A673 (cell line): ENCODE results near the gene TENM4. TPM values are rescaled to one million over a fixed set of nuclear protein-coding genes. Genes with fewer than 3 reads are reported as not detected.
"Not testable (repeated sequence)": the region's sequence is repeated elsewhere in the genome, so short reads cannot be mapped to it uniquely, and the experiment has no call there.

ENCODE experiments used
- BruUV-seq: library from RNA; stranded (reverse); fragments of 400-500 nt; replicated peaks from 2 replicates; lab custom pipeline; 2021; lab: Mats Ljungman, UMichigan
- CTCF ChIA-PET: fragments of 300-600 bp; sonication (Branson Sonifier 250); formaldehyde crosslinking; loops from one replicate; lab custom pipeline; 2022; ENCODE audit warnings: antibody characterized with exemption; lab: Charles Lee
- POLR2A ChIA-PET: fragments of 300-600 bp; sonication (Branson Sonifier 250); formaldehyde crosslinking; loops from one replicate; lab custom pipeline; 2022; ENCODE audit warnings: antibody characterized with exemption; ENCODE audit not compliant: low non-redundant PET; lab: Charles Lee
- DNase-seq: peaks from one replicate; pipeline ENCODE4 v3.0.0-alpha.2; 2015; ENCODE audit warnings: low spot score
- H3K27ac ChIP-seq: fragments of 200-600 bp; sonication (generic); 2 replicates; pipeline ENCODE4 v1.5.1; 2016; ENCODE audit warnings: mixed run types, low read depth, mild to moderate bottlenecking, mixed read lengths, antibody characterized with exemption, low read length; ENCODE audit not compliant: poor library complexity, severe bottlenecking
- H3K27me3 ChIP-seq: fragments of 200-600 bp; sonication (generic); replicated peaks from 2 replicates; pipeline ENCODE4 v1.6.1; 2017; ENCODE audit warnings: mixed run types, low read depth, mild to moderate bottlenecking, mixed read lengths, antibody characterized with exemption, low read length; ENCODE audit not compliant: insufficient read depth, poor library complexity
- H3K36me3 ChIP-seq: fragments of 200-600 bp; sonication (generic); 2 replicates; pipeline ENCODE4 v1.6.1; 2016; ENCODE audit warnings: mixed run types, mild to moderate bottlenecking, mixed read lengths, antibody characterized with exemption, low read length; ENCODE audit not compliant: insufficient read depth, poor library complexity, severe bottlenecking
- H3K4me1 ChIP-seq: fragments of 200-600 bp; sonication (generic); 2 replicates; pipeline ENCODE4 v1.6.1; 2017; ENCODE audit warnings: mixed run types, mild to moderate bottlenecking, mixed read lengths, antibody characterized with exemption, low read length; ENCODE audit not compliant: insufficient read depth, poor library complexity, severe bottlenecking
- H3K4me3 ChIP-seq: fragments of 200-600 bp; sonication (generic); 2 replicates; pipeline ENCODE4 v1.5.1; 2016; ENCODE audit warnings: low read depth, mixed run types, mild to moderate bottlenecking, mixed read lengths, low read length; ENCODE audit not compliant: poor library complexity, severe bottlenecking
- H3K9me3 ChIP-seq: fragments of 200-600 bp; sonication (generic); 2 replicates; pipeline ENCODE4 v1.6.1; 2016; ENCODE audit warnings: mixed run types, low read depth, mild to moderate bottlenecking, mixed read lengths, antibody characterized with exemption, low read length; ENCODE audit not compliant: poor library complexity, severe bottlenecking
- EZH2 ChIP-seq: fragments of 200-600 bp; sonication (generic); IDR thresholded peaks from 2 replicates; pipeline ENCODE4 v1.6.1; 2017; ENCODE audit warnings: borderline replicate concordance, low read depth, mild to moderate bottlenecking, mixed read lengths, antibody characterized with exemption, low read length; ENCODE audit not compliant: poor library complexity, severe bottlenecking
- intact Hi-C: fragments of 100-400 bp; cut with micrococcal nuclease; formaldehyde crosslinking; loops from one replicate; pipeline ENCODE4 v1.10.0; 2022; ENCODE audit not compliant: unreplicated experiment
- total RNA-seq: library from RNA; stranded (reverse); gene quantifications from 2 replicates; pipeline ENCODE4 v1.2.3, GENCODE V29; 2021
- TF ChIP-seq, protein P1 (sequence below): fragments of 300-800, 200-600 bp; sonication (generic); conservative IDR thresholded peaks from 2 replicates; pipeline ENCODE4 v1.5.1; 2017; ENCODE audit warnings: low read depth, mild to moderate bottlenecking, antibody characterized with exemption, low read length, moderate library complexity, mixed read lengths

The TENM4 gene
- total RNA-seq, 1 experiment from 2014 or later = 0.11 TPM

DNA sequence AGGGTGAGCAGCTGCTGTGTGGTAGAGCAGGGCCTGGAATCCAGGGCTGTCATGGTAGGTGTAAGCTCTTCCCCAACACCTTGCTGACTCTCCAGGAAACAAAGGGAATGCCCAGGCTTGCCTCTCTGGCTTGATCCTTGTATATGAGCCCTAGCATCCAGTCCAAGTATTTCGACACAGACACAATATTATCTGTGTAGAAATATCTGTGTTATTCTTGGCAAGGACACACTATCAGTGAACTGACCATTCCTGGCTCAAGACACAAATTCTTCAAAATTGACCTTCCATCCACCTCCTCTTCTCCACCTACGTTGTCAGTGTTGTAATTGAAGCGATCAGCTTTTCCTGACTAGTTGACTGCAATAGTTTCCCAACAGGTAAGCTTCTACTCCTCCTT is 554.2 kb downstream of the TENM4 start:
- POLR2A ChIA-PET = no interaction called here
- no peak for DNase-seq
- BruUV-seq = no TSS peak
- intact Hi-C loops = no loop called here
- Histone ChIP-seq H3K27me3 (no peaks in the 10 kb centered on the region), H3K4me1 (no peaks in the 10 kb centered on the region), H3K9me3 (no peaks in the 10 kb centered on the region), H3K36me3 (no peaks in the 10 kb centered on the region), H3K27ac (no peak overlapping the region), H3K4me3 (no peak overlapping the region)
- TF ChIP-seq, protein P1, sequence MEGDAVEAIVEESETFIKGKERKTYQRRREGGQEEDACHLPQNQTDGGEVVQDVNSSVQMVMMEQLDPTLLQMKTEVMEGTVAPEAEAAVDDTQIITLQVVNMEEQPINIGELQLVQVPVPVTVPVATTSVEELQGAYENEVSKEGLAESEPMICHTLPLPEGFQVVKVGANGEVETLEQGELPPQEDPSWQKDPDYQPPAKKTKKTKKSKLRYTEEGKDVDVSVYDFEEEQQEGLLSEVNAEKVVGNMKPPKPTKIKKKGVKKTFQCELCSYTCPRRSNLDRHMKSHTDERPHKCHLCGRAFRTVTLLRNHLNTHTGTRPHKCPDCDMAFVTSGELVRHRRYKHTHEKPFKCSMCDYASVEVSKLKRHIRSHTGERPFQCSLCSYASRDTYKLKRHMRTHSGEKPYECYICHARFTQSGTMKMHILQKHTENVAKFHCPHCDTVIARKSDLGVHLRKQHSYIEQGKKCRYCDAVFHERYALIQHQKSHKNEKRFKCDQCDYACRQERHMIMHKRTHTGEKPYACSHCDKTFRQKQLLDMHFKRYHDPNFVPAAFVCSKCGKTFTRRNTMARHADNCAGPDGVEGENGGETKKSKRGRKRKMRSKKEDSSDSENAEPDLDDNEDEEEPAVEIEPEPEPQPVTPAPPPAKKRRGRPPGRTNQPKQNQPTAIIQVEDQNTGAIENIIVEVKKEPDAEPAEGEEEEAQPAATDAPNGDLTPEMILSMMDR = no peak
- no peak for TF ChIP-seq EZH2
- CTCF ChIA-PET = no interaction called here

DNA sequence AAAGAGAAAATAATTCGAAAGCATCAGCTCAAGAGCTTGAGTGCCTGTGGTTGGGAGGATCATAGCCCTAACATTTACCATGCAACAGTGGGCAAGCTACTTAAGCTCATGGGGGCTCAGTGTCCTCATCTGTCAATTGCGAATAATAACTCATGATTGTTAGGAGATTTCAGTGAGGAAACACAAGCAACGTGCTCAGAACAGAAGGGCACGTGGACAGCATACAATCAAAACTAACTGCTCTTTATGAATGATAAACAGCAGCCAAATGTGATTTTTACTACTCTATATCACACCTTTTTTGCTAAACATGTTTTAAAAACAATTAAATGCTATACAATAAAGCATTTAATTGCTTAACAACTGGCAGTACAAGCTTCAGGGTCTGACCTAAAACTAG is 556.1 kb downstream of the TENM4 start:
- DNase-seq = no peak
- Histone ChIP-seq H3K27me3 (no peaks in the 10 kb centered on the region), H3K4me3 (no peak overlapping the region), H3K36me3 (no peaks in the 10 kb centered on the region), H3K9me3 (no peaks in the 10 kb centered on the region), H3K4me1 (no peaks in the 10 kb centered on the region), H3K27ac (no peak overlapping the region)
- BruUV-seq = no TSS peak
- TF ChIP-seq, protein P1 = no peak
- TF ChIP-seq EZH2 = no peak
- ChIA-PET CTCF (no interaction called here), POLR2A (no interaction called here)
- intact Hi-C loops = no loop called here

DNA sequence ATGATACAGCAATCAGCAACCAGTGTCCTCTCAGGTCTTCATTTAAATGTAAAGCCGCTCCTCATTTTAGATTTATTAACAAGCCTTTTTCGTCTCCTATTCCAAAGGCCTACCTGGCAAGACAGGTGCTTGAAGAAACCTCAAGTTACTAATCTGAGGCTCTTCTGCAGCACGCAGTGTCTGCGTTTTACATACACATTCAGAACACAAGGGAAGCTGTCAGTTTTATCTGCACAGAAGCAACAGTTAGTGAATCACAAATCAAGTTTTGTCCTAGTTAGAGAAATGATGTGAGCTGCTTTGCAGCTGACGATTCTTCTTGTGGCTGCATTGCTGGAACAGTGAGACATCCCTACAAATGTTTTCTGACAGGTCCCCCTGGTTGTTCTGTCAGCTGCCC is 557.3 kb downstream of the TENM4 start:
- intact Hi-C loops = no loop called here
- H3K4me3 ChIP-seq = no peak overlapping the region
- no peak overlapping the region for H3K27ac ChIP-seq
- ChIA-PET CTCF (no interaction called here), POLR2A (no interaction called here)
- BruUV-seq = no TSS peak
- no peaks in the 10 kb centered on the region for H3K4me1 ChIP-seq
- DNase-seq = no peak
- TF ChIP-seq EZH2 = no peak
- TF ChIP-seq, protein P1 = no peak
- no peaks in the 10 kb centered on the region for H3K9me3 ChIP-seq
- H3K27me3 ChIP-seq = no peaks in the 10 kb centered on the region
- H3K36me3 ChIP-seq = no peaks in the 10 kb centered on the region

DNA sequence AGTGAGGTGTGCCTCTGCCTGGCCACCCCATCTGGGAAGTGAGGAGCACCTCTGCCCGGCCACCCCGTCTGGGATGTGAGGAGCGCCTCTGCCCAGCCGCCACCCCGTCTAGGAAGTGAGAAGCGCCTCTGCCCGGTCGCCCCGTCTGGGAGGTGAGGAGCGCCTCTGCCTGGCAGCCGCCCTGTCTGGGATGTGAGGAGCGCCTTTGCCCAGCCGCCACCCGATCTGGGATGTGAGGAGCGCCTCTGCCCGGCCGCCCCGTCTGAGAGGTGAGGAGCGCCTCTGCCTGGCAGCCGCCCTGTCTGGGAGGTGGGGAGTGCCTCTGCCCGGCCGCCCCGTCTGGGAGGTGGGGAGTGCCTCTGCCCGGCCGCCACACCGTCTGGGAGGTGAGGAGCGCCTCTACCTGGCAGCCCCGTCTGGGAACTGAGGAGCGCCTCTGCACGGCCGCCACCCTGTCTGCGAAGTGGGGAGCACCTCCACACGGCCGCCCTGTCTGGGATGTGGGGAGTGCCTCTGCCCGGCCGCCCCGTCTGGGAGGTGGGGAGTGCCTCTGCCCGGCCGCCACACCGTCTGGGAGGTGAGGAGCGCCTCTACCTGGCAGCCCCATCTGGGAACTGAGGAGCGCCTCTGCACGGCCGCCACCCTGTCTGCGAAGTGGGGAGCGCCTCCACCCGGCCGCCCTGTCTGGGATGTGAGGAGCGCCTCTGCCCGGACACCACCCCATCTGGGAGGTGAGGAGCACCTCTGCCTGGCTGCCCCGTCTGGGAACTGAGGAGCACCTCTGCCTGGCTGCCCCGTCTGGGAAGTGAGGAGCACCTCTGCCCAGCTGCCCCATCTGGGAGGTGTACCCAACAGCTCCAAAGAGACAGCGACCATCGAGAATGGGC is 561.5 kb downstream of the TENM4 start:
- H3K27ac ChIP-seq, H3K36me3 ChIP-seq, BruUV-seq: not testable (repeated sequence)

More for the DNA sequence above, 561.5 kb downstream of the TENM4 start:
- POLR2A ChIA-PET, H3K4me1 ChIP-seq, H3K9me3 ChIP-seq, CTCF ChIA-PET, H3K27me3 ChIP-seq, intact Hi-C loops, DNase-seq, H3K4me3 ChIP-seq: not testable (repeated sequence)
